ENCODE measurements around the gene CARNS1.

Gene CARNS1

DNA sequence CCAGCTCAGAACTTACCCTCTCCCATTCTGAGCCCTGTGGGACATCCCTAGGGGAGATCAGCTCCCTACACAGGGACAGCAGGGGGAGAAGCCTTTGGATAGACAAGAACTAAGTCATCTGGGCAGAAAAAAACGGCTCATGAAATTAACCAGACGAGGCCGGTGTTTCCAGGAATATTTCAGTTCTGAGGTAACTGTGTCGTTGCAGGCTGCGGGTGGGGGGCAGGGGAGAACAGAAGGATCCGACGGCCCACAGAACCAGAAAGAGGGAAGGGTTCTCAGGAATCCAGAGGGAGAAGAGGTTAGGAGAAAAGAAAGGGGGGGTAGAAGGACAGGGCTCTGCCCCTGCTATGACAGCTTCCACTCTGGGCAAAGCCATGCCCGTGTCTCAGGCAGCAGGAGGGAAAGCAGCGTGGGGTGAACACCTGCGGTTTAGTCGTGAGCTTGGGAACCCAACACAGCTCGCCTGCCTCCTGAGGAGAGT lies 45.6 kb upstream of the CARNS1 start (continued):
- TF ChIP-seq, protein P1, sequence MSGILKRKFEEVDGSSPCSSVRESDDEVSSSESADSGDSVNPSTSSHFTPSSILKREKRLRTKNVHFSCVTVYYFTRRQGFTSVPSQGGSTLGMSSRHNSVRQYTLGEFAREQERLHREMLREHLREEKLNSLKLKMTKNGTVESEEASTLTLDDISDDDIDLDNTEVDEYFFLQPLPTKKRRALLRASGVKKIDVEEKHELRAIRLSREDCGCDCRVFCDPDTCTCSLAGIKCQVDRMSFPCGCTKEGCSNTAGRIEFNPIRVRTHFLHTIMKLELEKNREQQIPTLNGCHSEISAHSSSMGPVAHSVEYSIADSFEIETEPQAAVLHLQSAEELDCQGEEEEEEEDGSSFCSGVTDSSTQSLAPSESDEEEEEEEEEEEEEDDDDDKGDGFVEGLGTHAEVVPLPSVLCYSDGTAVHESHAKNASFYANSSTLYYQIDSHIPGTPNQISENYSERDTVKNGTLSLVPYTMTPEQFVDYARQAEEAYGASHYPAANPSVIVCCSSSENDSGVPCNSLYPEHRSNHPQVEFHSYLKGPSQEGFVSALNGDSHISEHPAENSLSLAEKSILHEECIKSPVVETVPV (CRISPR knock-in tag; IDR thresholded peaks at IDR 0.05), result no peak
- no peak for TF ChIP-seq BACH2 (CRISPR knock-in tag; IDR thresholded peaks at IDR 0.05; ENCODE audit: borderline replicate concordance)
- no peak for TF ChIP-seq ISL1 (CRISPR knock-in tag; IDR thresholded peaks at IDR 0.05)
- no peak for TF ChIP-seq RARB (CRISPR knock-in tag; IDR thresholded peaks at IDR 0.05)
- TF ChIP-seq OSR1 (CRISPR knock-in tag; IDR thresholded peaks at IDR 0.05), result no peak

DNA sequence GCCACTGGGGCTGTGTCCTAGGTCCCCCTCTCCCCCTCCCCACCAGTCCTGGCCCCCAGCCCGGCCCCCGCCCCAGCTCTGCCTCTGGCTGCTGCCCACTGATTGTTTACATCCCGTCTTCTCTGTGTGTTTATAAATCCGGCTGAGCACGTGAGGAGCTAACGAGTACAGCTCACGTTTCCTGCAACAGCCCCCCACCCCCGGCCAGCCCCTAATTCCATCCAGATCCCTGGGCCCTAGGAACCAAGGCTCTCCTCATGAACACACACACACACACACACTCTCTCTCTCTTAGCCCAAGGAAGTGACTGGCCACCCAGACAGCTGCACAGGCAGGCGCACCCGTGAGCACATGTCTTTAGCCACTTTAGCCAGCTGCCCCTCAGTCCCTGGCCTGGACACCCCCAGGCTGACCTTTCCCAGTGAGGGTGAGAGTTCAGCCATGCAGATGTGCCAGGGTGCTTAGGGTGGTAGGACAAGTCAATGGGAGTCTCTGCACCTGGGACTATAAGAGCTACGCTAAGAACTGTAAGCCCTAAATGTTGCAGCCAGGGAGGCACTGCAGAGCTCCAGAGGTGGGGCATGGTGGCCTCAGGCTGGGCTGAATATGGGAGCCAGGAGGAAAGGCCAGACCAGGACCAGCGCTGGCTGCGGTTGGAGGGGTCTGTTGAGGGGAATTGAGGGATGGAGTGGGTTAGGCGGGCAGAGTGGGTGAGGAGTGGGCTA lies 45.0 kb upstream of the CARNS1 start:
- ATAC-seq, result no peak
- TF ChIP-seq SNAI2 (CRISPR knock-in tag; IDR thresholded peaks at IDR 0.05) (no peak), ARNTL (CRISPR knock-in tag; IDR thresholded peaks at IDR 0.05; ENCODE audit: borderline replicate concordance, low read depth) (no peak), ZFP30 (CRISPR knock-in tag; IDR thresholded peaks at IDR 0.05) (no peak), ZC3H10 (CRISPR knock-in tag; IDR thresholded peaks at IDR 0.05) (no peak), ZNF8 (CRISPR knock-in tag; IDR thresholded peaks at IDR 0.05) (no peak), PPARA (CRISPR knock-in tag; IDR thresholded peaks at IDR 0.05; ENCODE audit: borderline replicate concordance) (no peak)
- TF ChIP-seq, protein P2, sequence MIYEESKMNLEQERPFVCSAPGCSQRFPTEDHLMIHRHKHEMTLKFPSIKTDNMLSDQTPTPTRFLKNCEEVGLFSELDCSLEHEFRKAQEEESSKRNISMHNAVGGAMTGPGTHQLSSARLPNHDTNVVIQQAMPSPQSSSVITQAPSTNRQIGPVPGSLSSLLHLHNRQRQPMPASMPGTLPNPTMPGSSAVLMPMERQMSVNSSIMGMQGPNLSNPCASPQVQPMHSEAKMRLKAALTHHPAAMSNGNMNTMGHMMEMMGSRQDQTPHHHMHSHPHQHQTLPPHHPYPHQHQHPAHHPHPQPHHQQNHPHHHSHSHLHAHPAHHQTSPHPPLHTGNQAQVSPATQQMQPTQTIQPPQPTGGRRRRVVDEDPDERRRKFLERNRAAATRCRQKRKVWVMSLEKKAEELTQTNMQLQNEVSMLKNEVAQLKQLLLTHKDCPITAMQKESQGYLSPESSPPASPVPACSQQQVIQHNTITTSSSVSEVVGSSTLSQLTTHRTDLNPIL (CRISPR knock-in tag; IDR thresholded peaks at IDR 0.05; ENCODE audit: low read depth), result no peak

DNA sequence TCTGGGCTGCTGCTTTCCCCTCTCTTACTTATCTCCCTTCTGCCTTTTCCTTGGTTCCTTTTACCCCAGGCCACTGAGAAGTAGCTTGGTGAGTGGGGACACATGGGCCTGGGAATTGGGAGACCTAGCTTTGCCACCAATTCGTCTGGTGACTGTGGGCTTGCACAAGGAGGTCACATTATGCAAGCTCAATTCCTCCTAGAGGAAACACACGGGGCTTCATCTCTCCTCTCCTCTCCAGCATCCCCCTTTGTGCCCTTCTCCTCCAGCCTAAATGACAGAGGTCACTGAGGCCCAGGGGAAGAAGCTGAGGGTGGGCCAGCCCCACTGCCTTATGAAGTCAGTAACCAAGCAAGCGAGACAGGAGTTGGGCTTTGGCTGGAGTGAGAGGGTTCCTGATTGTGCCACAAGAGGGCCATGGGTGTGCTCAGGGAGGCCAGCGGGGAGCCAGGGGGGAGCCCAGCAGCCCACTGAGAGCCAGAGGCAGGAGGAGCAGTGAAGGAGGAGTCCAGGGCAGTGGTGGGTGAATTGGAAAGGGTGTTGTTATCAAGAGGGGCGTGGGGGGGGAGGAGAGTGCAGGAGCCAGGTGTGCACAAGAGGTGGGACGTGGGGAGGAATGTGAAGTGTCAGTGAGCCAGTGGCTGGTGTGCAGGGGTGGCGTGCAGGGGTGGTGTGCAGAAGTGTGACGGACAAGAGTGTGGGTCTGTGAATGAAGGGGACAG lies 44.1 kb upstream of the CARNS1 start:
- no peak for TF ChIP-seq ZNF70 (CRISPR knock-in tag; IDR thresholded peaks at IDR 0.05)
- no peak for TF ChIP-seq CSDC2 (CRISPR knock-in tag; IDR thresholded peaks at IDR 0.05)
- TF ChIP-seq GLIS3 (CRISPR knock-in tag; IDR thresholded peaks at IDR 0.05), result no peak
- TF ChIP-seq ZFP30 (CRISPR knock-in tag; IDR thresholded peaks at IDR 0.05), result no peak
- TF ChIP-seq POU6F1 (CRISPR knock-in tag; IDR thresholded peaks at IDR 0.05; ENCODE audit: borderline replicate concordance, low read depth), result no peak
- no peak for TF ChIP-seq RARB (CRISPR knock-in tag; IDR thresholded peaks at IDR 0.05)
- no peak for TF ChIP-seq OSR1 (CRISPR knock-in tag; IDR thresholded peaks at IDR 0.05)
- TF ChIP-seq SNAI2 (CRISPR knock-in tag; IDR thresholded peaks at IDR 0.05), result no peak
- no peak for TF ChIP-seq ZC3H10 (CRISPR knock-in tag; IDR thresholded peaks at IDR 0.05)
- no peak for TF ChIP-seq ARNTL (CRISPR knock-in tag; IDR thresholded peaks at IDR 0.05; ENCODE audit: borderline replicate concordance, low read depth)
- TF ChIP-seq PPARA (CRISPR knock-in tag; IDR thresholded peaks at IDR 0.05; ENCODE audit: borderline replicate concordance), result no peak
- no peak for TF ChIP-seq ZNF565 (CRISPR knock-in tag; conservative IDR thresholded peaks at IDR 0.05; ENCODE audit: low read depth)
- TF ChIP-seq ISL1 (CRISPR knock-in tag; IDR thresholded peaks at IDR 0.05), result no peak
- TF ChIP-seq, protein P1 (CRISPR knock-in tag; IDR thresholded peaks at IDR 0.05), result no peak
- TF ChIP-seq, protein P3, sequence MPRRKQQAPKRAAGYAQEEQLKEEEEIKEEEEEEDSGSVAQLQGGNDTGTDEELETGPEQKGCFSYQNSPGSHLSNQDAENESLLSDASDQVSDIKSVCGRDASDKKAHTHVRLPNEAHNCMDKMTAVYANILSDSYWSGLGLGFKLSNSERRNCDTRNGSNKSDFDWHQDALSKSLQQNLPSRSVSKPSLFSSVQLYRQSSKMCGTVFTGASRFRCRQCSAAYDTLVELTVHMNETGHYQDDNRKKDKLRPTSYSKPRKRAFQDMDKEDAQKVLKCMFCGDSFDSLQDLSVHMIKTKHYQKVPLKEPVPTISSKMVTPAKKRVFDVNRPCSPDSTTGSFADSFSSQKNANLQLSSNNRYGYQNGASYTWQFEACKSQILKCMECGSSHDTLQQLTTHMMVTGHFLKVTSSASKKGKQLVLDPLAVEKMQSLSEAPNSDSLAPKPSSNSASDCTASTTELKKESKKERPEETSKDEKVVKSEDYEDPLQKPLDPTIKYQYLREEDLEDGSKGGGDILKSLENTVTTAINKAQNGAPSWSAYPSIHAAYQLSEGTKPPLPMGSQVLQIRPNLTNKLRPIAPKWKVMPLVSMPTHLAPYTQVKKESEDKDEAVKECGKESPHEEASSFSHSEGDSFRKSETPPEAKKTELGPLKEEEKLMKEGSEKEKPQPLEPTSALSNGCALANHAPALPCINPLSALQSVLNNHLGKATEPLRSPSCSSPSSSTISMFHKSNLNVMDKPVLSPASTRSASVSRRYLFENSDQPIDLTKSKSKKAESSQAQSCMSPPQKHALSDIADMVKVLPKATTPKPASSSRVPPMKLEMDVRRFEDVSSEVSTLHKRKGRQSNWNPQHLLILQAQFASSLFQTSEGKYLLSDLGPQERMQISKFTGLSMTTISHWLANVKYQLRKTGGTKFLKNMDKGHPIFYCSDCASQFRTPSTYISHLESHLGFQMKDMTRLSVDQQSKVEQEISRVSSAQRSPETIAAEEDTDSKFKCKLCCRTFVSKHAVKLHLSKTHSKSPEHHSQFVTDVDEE (CRISPR knock-in tag; IDR thresholded peaks at IDR 0.05), result no peak
- no peak for TF ChIP-seq ZFP3 (CRISPR knock-in tag; IDR thresholded peaks at IDR 0.05)
- TF ChIP-seq, protein P2 (CRISPR knock-in tag; IDR thresholded peaks at IDR 0.05; ENCODE audit: low read depth), result no peak
- TF ChIP-seq BACH2 (CRISPR knock-in tag; IDR thresholded peaks at IDR 0.05; ENCODE audit: borderline replicate concordance), result no peak
- peak; percentile 51 for ATAC-seq

All from SK-N-SH treated with all-trans-retinoic acid at 6 μM for 48 hours (cell line).